HG03045 (cell line): Measurements from ENCODE around the gene TRAF2.

Experiments used
- ATAC-seq: cut with Tn5 transposase; IDR thresholded peaks from one replicate; pipeline ENCODE4 v1.9.1; 2021; ENCODE audit warnings: mild to moderate bottlenecking, moderate library complexity; ENCODE audit not compliant: unreplicated experiment

TRAF2 gene

DNA sequence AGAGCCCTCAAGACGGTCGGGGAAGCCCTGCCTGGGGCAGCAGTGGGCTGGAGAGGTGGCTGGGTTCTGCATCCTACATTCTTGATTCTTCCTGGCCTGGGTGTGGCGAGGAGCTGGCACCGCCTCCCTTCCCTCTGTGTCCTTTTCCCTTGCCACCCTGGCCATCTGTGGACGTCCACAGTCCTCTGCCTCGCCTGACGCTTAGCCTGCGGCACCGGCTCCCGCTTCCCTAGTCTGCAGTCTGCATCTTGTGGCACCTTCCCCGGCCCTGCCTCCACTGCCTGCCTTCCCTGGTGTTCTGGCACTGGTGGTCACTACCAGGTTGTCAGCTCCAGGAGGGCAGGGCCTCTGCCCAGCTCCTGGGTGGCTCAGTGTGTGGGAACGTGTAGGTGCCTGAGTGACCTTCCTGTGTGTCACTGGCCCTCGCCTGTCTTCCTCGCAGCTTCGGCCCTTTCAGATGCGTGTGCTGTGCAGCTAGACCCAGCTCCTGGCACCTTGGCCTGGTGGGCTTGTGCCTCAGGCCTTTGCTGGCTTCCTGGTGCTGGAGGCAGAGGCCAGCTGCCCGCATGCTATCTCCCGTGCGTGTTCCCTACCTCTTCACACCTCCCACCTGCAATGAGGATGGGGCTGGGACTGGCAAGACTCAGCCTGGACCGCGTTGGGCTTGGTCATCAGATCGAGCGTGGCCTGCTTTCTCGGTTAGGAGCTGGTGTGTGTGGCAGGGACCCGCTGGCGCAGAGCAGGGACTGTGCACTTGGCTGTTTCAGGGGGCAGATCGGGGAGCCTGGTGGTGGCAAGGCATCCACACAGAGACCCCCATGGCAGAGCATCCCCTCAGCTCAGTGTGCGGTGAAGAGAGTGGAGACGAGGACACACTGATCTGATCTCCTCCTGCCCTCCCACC is 20.9 kb downstream of the TRAF2 start:
- ATAC-seq = no peak

DNA sequence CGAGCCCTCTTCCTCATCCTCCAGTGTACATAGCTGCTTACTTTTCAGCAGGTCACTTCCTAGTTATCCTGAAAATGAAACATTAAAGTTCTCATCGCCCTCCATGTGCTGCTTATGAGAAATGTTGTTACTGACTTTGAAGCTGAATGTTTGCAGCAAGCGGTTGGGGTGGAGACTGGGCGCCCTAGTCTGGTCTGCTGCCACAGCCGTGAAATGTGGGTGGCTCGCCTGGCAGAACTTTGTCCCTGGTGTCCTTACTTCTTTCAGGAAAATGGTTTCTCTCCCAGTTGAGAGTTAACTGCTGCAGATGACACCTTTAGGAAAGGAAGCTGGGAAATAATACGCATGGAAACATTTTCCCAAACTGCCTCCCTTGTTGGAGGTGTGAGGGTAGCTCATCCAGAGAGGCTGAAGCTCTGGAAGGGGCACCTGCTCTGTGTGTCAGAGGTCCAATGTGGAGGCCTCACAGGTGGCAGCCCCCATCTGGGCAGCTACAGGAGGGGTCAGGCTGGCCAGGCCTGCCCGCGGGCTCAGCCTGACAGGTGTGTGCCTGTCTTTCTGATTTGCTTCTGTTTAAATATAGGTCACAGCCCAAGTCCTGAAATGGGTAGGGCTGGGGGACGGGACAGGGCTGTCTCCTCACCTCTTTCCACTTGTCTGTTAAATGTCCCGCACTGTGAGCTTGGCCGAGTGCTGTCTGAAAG is 24.0 kb downstream of the TRAF2 start:
- no peak for ATAC-seq

DNA sequence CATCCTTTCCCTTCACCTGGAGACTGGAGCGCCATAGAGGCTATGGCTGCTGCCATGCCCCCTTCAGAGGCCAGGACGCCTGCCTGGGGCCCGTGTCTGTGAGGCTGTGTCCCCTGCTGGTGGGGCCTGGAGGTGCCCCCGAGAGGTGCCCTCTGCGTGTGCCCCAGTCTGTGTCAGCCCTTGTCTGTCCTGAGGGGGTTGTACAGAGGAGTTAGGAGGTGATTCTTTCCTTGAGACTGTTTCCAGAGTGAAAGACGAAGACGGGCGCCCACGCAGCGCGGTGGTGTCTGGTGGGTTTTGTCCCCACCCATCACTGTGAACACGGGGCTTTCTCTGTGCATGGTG is 24.6 kb downstream of the TRAF2 start:
- ATAC-seq = no peak

DNA sequence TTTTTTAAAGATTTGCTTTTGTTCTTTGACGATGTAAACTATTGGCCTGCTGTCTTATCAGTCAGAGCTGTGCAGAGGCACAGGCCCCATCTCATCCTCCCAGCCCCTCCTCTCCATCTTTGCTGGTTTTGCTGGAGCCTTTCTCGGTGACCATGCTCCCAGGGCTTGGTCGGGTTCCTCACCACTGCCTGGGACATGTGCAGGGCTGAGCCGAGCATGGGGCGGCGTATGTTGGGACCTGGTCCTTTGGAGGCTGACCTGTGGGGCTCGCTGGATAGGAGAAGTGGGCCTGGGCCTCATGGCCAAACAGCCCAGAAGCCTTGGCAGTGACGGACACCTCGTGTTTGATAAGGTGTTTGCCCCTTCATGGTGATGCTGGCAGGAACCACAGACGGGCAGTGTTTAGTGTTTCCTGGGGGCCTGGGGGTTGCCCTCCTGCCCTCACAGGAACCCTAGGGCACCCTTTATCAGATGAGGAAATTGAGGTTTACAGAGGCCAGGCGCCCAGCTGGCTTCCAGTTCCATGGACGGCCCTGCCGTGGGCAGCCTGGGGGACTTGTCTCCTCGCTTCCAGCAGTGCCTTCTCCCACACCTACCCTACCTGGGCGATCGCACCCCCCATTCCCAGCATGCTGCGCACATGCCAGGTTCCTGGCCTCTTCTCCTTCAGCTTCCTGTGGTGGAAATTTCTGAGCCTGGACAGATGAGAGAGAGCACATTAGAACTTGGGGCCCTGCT is 27.6 kb downstream of the TRAF2 start:
- no peak for ATAC-seq

DNA sequence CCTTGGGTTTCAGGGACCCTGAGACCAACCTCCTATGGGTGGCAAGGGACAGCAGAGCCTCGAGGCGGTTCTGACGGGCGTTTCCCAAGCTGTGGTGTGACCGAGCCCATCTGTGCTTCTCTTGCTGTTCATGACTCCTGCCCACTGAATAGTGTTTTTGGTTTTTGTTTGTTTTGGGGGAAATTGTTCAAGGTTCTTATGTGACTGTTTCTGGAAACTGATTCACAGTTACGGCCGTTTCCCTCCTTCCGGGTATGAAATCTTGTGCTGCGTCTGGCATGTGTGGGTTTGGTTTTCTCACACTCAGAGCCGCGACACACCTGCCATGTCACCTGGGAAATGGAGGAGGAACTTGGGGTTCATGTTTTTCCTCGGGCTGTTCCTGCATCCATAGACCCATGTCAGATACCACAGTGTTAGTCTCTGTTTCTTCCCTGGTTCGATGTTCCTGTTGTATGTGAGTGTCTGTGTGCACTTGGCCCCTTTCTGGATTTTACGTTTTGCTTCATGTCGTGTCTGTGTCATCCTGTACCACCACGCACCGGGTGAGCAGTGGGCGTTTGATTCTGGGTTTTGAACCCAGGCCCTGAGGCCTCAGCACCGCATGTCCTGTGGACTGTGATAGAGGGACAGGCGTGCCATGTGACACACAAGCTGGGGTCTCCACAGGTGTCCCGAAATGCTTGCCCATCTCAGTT is 29.5 kb downstream of the TRAF2 start:
- ATAC-seq = no peak

DNA sequence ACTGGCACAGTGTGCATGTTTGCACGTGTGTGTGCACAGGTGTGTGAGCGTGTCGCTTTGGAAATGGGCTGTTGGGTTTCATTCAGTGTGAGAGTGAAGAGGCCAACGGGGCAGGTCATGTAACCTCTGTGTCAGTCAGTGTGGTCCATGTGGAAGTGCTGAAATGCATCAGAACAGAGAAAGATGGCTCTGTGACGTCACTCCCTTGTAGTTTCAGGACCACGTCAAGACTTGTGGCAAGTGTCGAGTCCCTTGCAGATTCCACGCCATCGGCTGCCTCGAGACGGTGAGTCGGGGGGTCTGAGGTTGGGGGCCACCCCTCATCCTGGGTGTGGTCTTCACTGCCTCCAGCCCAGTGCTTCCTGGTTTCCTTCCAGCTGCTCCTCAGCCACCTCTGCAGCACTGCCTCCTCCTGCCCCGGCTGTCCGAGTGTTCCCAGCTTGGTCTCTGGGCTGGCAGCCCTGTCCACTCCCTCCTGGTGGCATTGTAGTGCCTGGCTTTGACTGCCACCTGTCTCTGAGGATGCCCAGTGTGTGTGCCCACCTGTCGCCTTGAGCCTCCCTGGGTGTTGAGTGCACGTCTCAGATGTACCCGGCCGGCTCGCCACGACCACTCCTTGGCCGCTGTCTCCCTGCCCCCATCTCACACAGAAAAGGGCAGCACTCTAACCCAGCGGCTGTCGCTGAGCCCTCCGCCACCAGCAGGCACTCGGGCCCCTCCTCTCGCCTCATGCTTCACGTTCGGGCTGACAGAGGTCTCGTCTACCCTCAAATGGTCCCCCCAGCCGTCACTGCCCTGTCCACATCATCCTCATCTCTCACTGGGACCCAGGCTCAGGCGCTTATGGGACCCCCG is 30.2 kb downstream of the TRAF2 start:
- ATAC-seq = no peak

DNA sequence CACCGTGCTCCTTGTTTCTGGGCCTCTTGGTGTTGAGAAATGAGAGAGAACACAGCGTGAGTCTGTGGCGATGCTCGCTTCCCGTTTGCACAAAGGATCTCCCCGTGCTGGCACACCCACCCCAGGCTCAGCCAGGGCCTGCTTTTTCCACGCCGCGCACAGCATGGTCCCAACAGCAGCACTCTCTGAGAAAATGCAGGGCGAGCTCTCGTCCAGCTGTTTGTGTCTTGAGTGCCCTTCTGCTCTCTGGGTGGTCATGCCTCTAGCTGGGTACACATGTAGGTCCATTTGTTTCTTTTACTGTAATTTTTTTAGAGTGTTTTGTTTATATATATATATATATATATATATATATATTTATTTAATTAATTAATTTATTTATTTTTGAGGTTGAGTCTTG is 31.6 kb downstream of the TRAF2 start:
- no peak for ATAC-seq

DNA sequence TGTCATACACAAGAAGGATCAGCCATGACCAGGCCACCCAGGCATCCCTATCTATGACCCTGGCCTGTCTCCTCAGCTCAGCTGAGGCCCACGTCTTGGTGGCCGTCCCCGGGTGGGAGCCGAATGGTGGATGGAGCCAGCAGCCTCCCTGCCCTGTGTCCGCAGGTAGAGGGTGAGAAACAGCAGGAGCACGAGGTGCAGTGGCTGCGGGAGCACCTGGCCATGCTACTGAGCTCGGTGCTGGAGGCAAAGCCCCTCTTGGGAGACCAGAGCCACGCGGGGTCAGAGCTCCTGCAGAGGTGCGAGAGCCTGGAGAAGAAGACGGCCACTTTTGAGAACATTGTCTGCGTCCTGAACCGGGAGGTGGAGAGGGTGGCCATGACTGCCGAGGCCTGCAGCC is 33.8 kb downstream of the TRAF2 start:
- ATAC-seq = no peak

DNA sequence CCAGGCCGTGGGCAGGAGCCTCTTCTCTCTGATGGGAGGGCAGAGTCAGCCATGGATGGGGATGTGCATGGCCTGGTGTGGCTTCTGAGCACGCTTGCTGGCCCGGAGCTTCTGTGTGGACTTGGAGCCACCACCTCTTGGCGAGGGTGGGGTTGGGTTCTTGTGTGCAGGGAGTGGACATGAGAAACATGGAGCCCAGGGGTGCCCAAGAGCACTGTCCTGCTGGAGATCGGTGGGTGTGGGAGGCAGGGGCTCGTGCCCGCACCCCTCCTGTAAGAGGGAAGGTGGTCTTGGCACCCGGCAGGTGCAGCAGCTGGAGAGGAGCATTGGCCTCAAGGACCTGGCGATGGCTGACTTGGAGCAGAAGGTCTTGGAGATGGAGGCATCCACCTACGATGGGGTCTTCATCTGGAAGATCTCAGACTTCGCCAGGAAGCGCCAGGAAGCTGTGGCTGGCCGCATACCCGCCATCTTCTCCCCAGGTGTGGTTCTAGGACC is 34.5 kb downstream of the TRAF2 start:
- ATAC-seq = no peak

DNA sequence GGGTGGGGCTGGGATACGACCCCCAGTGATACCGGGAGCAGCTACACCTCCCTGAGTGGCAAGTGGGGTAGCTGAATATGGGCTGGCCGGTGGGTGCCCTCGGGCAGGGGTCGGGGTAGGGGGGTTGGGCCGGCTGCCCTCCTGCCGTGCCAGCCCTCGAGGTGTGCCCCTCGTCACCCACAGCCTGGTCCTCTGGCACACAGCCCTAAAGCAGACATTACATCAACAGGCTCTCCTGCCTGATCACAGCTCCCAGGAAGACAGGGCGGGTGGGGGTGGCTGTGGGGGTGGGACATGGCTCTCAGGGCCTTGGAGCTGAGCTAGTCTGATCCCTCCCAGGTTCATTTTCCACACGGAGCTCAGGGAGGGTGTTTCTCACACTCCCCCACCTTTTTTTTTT is 35.0 kb downstream of the TRAF2 start:
- no peak for ATAC-seq

DNA sequence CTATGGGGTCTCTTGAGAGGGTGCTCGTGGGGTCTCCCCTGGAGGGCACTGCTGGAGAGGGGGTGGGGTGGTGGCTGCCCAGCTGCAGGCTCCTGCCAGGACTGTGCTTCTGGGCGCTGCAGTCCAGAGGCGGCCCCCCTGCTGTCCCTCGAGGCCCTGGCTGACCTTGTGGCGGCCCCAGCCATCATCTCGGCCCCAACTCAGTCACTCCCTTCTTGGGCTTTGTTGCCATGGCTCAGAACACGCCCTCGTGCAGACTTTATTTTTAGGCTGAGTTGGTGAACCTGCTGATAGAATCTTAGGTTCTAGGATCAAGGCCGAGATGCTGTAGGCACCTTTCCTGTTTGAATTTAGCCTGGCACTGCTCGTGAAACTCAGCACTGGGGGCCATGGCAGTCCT is 35.4 kb downstream of the TRAF2 start:
- ATAC-seq = no peak

DNA sequence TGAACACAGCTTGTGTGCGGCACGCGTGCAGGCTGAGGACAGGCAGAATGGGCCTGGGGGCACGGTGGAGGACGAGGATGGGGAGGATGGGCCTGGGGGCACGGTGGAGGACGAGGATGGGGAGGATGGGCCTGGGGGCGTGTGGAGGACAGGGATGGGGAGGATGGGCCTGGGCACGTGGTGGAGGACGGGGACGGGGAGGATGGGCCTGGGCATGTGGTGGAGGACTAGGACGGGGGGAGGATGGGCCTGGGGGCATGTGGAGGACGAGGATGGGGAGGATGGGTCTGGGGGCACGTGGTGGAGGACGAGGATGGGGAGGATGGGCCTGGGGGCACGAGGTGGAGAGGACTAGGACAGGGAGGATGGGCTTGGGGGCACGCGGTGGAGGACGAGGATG is 36.2 kb downstream of the TRAF2 start:
- ATAC-seq = no peak

DNA sequence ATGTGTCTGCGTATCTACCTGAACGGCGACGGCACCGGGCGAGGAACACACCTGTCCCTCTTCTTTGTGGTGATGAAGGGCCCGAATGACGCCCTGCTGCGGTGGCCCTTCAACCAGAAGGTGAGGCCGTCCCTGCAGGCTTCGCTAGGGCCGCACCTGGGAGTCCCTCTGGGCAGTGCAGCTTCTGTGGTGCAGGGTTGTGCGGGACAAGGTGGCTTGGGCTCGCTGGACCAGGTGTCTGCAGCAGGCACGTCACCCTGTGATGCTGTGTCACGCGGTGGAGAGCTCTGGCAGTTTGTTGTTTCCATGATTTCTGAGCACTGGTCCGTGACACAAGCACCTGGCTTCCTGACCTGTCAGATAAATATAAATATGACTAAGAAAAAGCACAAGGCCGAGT is 37.6 kb downstream of the TRAF2 start:
- no peak for ATAC-seq

DNA sequence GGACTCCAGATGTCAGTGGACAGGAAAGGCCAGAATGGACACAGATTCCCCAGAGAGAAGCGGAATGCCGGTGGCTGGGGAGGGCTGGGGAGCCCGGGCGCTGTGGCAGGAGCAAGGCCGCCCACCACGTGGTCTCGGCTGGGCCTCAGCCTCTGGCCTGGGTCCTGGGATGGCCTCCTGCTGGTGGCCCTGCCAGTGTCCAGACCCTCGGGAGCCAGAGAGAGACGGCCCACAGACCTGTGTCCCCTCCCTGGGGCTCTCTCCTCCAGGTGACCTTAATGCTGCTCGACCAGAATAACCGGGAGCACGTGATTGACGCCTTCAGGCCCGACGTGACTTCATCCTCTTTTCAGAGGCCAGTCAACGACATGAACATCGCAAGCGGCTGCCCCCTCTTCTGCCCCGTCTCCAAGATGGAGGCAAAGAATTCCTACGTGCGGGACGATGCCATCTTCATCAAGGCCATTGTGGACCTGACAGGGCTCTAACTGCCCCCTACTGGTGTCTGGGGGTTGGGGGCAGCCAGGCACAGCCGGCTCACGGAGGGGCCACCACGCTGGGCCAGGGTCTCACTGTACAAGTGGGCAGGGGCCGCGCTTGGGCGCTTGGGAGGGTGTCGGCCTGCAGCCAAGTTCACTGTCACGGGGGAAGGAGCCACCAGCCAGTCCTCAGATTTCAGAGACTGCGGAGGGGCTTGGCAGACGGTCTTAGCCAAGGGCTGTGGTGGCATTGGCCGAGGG is 39.3 kb downstream of the TRAF2 start:
- no peak for ATAC-seq

DNA sequence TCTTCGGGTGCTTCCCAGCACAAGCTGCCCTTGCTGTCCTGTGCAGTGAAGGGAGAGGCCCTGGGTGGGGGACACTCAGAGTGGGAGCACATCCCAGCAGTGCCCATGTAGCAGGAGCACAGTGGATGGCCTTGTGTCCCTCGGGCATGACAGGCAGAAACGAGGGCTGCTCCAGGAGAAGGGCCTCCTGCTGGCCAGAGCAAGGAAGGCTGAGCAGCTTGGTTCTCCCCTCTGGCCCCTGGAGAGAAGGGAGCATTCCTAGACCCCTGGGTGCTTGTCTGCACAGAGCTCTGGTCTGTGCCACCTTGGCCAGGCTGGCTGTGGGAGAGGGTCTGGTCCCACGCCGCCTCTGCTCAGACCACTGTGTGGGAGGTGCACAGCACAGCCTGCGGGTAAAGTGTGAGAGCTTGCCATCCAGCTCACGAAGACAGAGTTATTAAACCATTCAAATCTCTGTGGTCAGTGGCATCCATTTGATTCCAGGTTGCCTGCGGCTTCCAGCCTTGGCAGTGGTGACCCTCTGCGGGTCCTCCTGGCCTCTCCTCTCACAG is 39.9 kb downstream of the TRAF2 start:
- no peak for ATAC-seq

DNA sequence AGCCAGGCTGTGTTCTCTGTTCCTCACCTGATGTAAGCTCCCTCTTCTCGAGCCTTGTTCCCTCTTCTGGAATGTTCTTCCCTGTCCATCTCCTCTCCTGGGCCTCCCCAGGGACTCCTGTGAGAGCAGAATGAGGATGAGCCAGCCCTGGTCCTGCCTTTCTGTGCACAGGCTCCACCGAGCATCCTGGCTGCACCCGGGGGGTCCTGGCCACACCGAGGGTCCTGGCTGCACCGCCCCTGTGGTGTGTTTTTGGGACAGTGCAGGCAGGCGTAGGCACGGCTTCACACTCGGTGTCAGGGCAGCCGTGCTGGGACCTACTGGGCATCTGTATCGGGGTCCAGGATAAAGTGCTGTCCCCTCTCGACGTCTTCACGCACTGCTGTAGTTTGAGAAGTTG is 40.4 kb downstream of the TRAF2 start:
- ATAC-seq = no peak

DNA sequence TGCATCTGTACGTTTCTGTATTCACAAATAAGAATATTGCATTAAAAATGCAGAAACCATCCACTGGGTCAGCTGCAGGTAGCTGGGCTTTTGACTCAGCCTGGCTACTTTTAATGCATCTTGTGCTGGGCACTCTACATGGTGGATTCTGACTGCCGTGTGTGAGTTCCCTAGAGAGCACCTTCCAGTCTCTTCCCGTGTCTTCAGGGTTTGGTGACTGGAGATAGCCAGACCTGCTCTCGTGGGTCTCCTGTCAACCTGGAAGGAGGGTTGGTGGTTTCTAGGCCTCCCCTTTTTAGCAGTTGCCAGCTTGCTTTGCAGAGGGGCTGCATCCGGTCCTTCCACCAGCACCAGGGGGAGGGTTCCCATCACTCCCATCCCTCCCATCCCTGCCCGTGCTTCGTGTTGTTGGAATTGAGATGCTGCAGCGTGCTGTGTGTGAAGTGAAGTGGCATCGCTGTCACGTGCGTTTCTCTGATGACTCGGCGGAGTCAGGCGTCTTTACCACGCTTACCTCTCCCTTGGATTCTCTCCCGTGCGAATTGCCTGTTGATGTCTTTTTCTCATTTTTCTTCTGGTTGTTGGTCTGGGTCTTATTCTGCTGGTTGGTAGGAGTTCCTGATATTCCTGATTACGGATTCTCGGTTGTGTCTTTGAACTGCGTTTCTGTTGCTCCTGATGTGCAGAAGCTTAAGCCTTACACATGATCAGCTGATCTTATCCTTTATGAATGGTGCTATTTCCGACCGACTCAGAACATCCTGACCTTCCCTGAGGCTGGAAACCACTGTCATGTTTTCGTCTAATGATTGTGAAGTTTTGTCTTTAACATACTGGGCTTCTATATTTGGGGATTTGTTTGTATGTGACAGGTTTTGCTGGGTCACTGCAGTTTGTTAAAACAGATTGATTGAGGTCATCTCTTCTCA is 41.3 kb downstream of the TRAF2 start:
- ATAC-seq = no peak

DNA sequence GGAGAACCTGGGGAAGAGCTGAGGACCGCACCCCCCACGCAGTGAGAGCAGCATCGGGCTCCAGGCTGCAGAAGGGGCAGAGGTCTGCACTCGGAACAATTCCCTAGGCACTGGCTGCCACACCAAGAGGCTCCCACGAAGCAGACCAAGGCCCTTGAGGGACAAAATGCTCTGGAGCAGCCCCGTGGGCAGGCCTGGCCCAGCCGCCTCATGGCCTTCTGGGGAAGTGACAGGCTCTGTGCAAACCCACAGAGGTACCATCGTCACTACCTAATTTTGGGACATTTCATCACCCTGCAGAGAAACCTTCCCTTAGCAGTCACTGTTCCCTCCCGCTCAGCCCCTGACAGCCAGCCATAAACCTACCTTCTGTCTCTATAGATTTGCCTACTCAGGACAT is 42.3 kb downstream of the TRAF2 start:
- ATAC-seq = no peak
